ENCODE results near the gene NSG2.
A peak's percentile ranks its signal among the peaks of the same experiment; 100 is the strongest.

NSG2 gene

GRCh38 chr5:174045470-174046025, at the start of gene NSG2:
Gene NSG2, plus strand, starts transcription at chr5:174045706. Its CDS starts 1,050 bp downstream, at chr5:174046756.
- DNase-seq (ENCODE audit: low read depth), result peak; percentile 81

GRCh38 chr5:173997331-173997730, 48.2 kb upstream of the NSG2 start:
- no peak for DNase-seq (ENCODE audit: low read depth)

GRCh38 chr5:173998531-173998930, 47.0 kb upstream of the NSG2 start:
- no peak for DNase-seq (ENCODE audit: low read depth)

- peak; percentile 4 for DNase-seq (ENCODE audit: low read depth)
Observed at GRCh38 chr5:174000076-174000475, 45.4 kb upstream of the NSG2 start.

- no peak for DNase-seq (ENCODE audit: low read depth)
Observed at GRCh38 chr5:174003795-174004194, 41.7 kb upstream of the NSG2 start.

GRCh38 chr5:174008922-174009321, 36.6 kb upstream of the NSG2 start:
- DNase-seq (ENCODE audit: low read depth), result no peak

GRCh38 chr5:174010365-174010764, 35.1 kb upstream of the NSG2 start:
- no peak for DNase-seq (ENCODE audit: low read depth)

GRCh38 chr5:174011441-174011840, 34.1 kb upstream of the NSG2 start:
- DNase-seq (ENCODE audit: low read depth), result no peak

- peak; percentile 66 for DNase-seq (ENCODE audit: low read depth)
Observed at GRCh38 chr5:174020069-174020927, 25.2 kb upstream of the NSG2 start.

GRCh38 chr5:174020928-174021304, 24.6 kb upstream of the NSG2 start:
- DNase-seq (ENCODE audit: low read depth), result no peak

- DNase-seq (ENCODE audit: low read depth), result no peak
Observed at GRCh38 chr5:174022384-174023095, 23.0 kb upstream of the NSG2 start.

- DNase-seq (ENCODE audit: low read depth), result no peak
Observed at GRCh38 chr5:174030286-174030685, 15.2 kb upstream of the NSG2 start.

GRCh38 chr5:174044466-174045254, 846 bp upstream of the NSG2 start:
- DNase-seq (ENCODE audit: low read depth), result no peak

GRCh38 chr5:174046558-174046957, 1.1 kb downstream of the NSG2 start:
- DNase-seq (ENCODE audit: low read depth), result no peak

- no peak for DNase-seq (ENCODE audit: low read depth)
Observed at GRCh38 chr5:174047472-174048099, 2.1 kb downstream of the NSG2 start.

GRCh38 chr5:174052636-174053035, 7.1 kb downstream of the NSG2 start:
- DNase-seq (ENCODE audit: low read depth), result no peak

- DNase-seq (ENCODE audit: low read depth), result no peak
Observed at GRCh38 chr5:174053905-174054304, 8.4 kb downstream of the NSG2 start.

- no peak for DNase-seq (ENCODE audit: low read depth)
Observed at GRCh38 chr5:174056064-174056847, 10.8 kb downstream of the NSG2 start.

- DNase-seq (ENCODE audit: low read depth), result no peak
Observed at GRCh38 chr5:174057206-174057605, 11.7 kb downstream of the NSG2 start.

- no peak for DNase-seq (ENCODE audit: low read depth)
Observed at GRCh38 chr5:174058433-174059122, 13.1 kb downstream of the NSG2 start.

Data from ELR (cell line).